ENCODE data around the gene TNFRSF12A.
"Not testable (repeated sequence)": the region's sequence is repeated elsewhere in the genome, so short reads cannot be mapped to it uniquely, and the experiment has no call there.

TNFRSF12A gene

GRCh38 chr16:3069146-3069545 is 49.0 kb downstream of the TNFRSF12A start:
- DNase-seq = not testable (repeated sequence)

- DNase-seq = no peak
Observed at GRCh38 chr16:3070608-3071111, 50.5 kb downstream of the TNFRSF12A start.

- DNase-seq = no peak
Observed at GRCh38 chr16:3071655-3072054, 51.5 kb downstream of the TNFRSF12A start.
